Activated CD4-positive, alpha-beta memory T cell treated with anti-CD3 and anti-CD28 coated beads, Interleukin-2, amount 10 ng/mL, durations not matched to agents 7 days and 5 days (primary cell): ENCODE data around the gene SLC38A9. TPM values are rescaled to one million over a fixed set of nuclear protein-coding genes. Genes with fewer than 3 reads are reported as not detected.

Source experiments
- CTCF ChIA-PET: fragments of 350-600 bp; sonication (Branson Sonifier 250); formaldehyde crosslinking; loops from one replicate; lab custom pipeline; 2021; ENCODE audit warnings: antibody characterized with exemption, inconsistent platforms; lab: Charles Lee
- POLR2A ChIA-PET: fragments of 350-600 bp; sonication (Branson Sonifier 250); formaldehyde crosslinking; loops from one replicate; lab custom pipeline; 2021; ENCODE audit warnings: antibody characterized with exemption; lab: Charles Lee
- DNase-seq: peaks from one replicate; pipeline ENCODE4 v3.0.0-alpha.2; 2020
- H3K27ac Mint-ChIP-seq: one replicate; pipeline ENCODE4 v1.8.0; 2021; ENCODE audit warnings: mild to moderate bottlenecking, mixed read lengths
- H3K27me3 Mint-ChIP-seq: one replicate; pipeline ENCODE4 v1.8.0; 2021; ENCODE audit warnings: mixed read lengths
- H3K36me3 Mint-ChIP-seq: one replicate; pipeline ENCODE4 v1.8.0; 2021; ENCODE audit warnings: low read depth, mixed read lengths
- H3K4me1 Mint-ChIP-seq: one replicate; pipeline ENCODE4 v1.8.0; 2021; ENCODE audit warnings: mixed read lengths
- H3K4me3 Mint-ChIP-seq: one replicate; pipeline ENCODE4 v1.8.0; 2021; ENCODE audit warnings: mild to moderate bottlenecking, mixed read lengths
- H3K9me3 Mint-ChIP-seq: one replicate; pipeline ENCODE4 v1.8.0; 2021; ENCODE audit warnings: mixed read lengths
- total RNA-seq, 2 experiments: library from RNA; stranded (reverse); gene quantifications; one replicate each; pipeline ENCODE4 v1.2.3, GENCODE V29; 2021

Gene SLC38A9
- total RNA-seq, 2 experiments from 2014 or later: 23.7 to 24.3 TPM

GRCh38 chr5:55576661-55577060, 135.5 kb downstream of the SLC38A9 start:
- no peak overlapping the region for H3K27ac Mint-ChIP-seq
- no peaks in the 10 kb centered on the region for H3K36me3 Mint-ChIP-seq
- no peak overlapping the region for H3K4me3 Mint-ChIP-seq
- H3K4me1 Mint-ChIP-seq: peaks cover 25% of the 10 kb centered on the region
- POLR2A ChIA-PET: interaction anchor here (0.9 kb wide), 1 partner anchor 74 kb away, joined by 3 read pairs; no protein-coding TSS in a partner anchor
- peaks cover 12% of the 10 kb centered on the region for H3K27me3 Mint-ChIP-seq
- CTCF ChIA-PET: no interaction called here
- H3K9me3 Mint-ChIP-seq: no peaks in the 10 kb centered on the region
- DNase-seq: no peak

Other genes starting within 250 kb of the SLC38A9 start
- gene PLPP1, start 177.4 kb downstream of the SLC38A9 start, total RNA-seq: 1 to 10 TPM; 8.9 to 9.0 TPM
- gene DDX4, start 25.7 kb upstream of the SLC38A9 start, total RNA-seq: under 1 TPM; 0.50 to 0.83 TPM
- gene IL31RA, start 139.0 kb upstream of the SLC38A9 start, total RNA-seq: under 1 TPM; 0.15 to 0.28 TPM